HL-60 (cell line): ENCODE measurements around the gene ZBED4.

Source experiments
- DNase-seq, 2 experiments: peaks; one replicate each; pipeline ENCODE4 v3.0.0-alpha.2; 2010 to 2020; ENCODE audit warnings: low read depth in 1 of 2, low spot score in 1 of 2
- H3K27ac ChIP-seq: fragments of 250-450 bp; sonication (Bioruptor Pico); replicated peaks from 2 replicates; pipeline ENCODE4 v1.5.1; 2020; ENCODE audit warnings: mild to moderate bottlenecking, moderate library complexity
- H3K27me3 ChIP-seq: fragments of 250-450 bp; sonication (Bioruptor Pico); 2 replicates; pipeline ENCODE4 v1.5.1; 2021; ENCODE audit warnings: mild to moderate bottlenecking, moderate library complexity; ENCODE audit not compliant: insufficient read depth, poor library complexity, severe bottlenecking
- H3K4me3 ChIP-seq: replicated peaks from 2 replicates; pipeline ENCODE4 v1.5.1; 2011; ENCODE audit warnings: mild to moderate bottlenecking, control low read depth, low read length; ENCODE audit not compliant: insufficient read depth
- GABPA ChIP-seq: IDR thresholded peaks from 2 replicates; pipeline ENCODE4 v1.6.1; 2012; ENCODE audit warnings: low read depth
- POLR2AphosphoS5 ChIP-seq: IDR thresholded peaks from 2 replicates; pipeline ENCODE4 v1.6.1; 2012; ENCODE audit warnings: low read depth
- REST ChIP-seq: IDR thresholded peaks from 2 replicates; pipeline ENCODE4 v1.6.1; 2012; ENCODE audit warnings: low read depth; ENCODE audit not compliant: insufficient replicate concordance
- SPI1 ChIP-seq: IDR thresholded peaks from 2 replicates; pipeline ENCODE4 v1.6.1; 2012; ENCODE audit warnings: low read depth, mild to moderate bottlenecking, borderline replicate concordance
- TF ChIP-seq, protein P1 (sequence below): IDR thresholded peaks from one replicate; pipeline ENCODE4 v1.5.1; 2011; ENCODE audit warnings: low read length, control low read depth, inconsistent platforms; ENCODE audit not compliant: insufficient read depth

The ZBED4 gene

GRCh38 chr22:49824185-49824925, 29.3 kb upstream of the ZBED4 start:
- no peaks in the 10 kb centered on the region for H3K27me3 ChIP-seq
- DNase-seq = no peak
- H3K4me3 ChIP-seq = no peak overlapping the region
- TF ChIP-seq GABPA (no peak), SPI1 (no peak), REST (no peak), POLR2AphosphoS5 (no peak)
- TF ChIP-seq, protein P1, sequence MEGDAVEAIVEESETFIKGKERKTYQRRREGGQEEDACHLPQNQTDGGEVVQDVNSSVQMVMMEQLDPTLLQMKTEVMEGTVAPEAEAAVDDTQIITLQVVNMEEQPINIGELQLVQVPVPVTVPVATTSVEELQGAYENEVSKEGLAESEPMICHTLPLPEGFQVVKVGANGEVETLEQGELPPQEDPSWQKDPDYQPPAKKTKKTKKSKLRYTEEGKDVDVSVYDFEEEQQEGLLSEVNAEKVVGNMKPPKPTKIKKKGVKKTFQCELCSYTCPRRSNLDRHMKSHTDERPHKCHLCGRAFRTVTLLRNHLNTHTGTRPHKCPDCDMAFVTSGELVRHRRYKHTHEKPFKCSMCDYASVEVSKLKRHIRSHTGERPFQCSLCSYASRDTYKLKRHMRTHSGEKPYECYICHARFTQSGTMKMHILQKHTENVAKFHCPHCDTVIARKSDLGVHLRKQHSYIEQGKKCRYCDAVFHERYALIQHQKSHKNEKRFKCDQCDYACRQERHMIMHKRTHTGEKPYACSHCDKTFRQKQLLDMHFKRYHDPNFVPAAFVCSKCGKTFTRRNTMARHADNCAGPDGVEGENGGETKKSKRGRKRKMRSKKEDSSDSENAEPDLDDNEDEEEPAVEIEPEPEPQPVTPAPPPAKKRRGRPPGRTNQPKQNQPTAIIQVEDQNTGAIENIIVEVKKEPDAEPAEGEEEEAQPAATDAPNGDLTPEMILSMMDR = no peak
- H3K27ac ChIP-seq = no peak overlapping the region

- no peaks in the 10 kb centered on the region for H3K27me3 ChIP-seq
- DNase-seq = no peak
- H3K4me3 ChIP-seq = no peak overlapping the region
- H3K27ac ChIP-seq = no peak overlapping the region; the same call in 1 of the 2 replicates
- no peak for TF ChIP-seq POLR2AphosphoS5
- no peak for TF ChIP-seq REST
- TF ChIP-seq, protein P1 = no peak
- TF ChIP-seq SPI1 = no peak
- TF ChIP-seq GABPA = no peak
These were observed 28.7 kb upstream of the ZBED4 start for GRCh38 chr22:49824936-49825335.

- peak overlapping the region; percentile 80; the same call in 1 of the 2 replicates for H3K27ac ChIP-seq
- TF ChIP-seq REST = no peak
- no peak for TF ChIP-seq GABPA
- TF ChIP-seq SPI1 = no peak
- TF ChIP-seq, protein P1 = no peak
- TF ChIP-seq POLR2AphosphoS5 = no peak
- no peaks in the 10 kb centered on the region for H3K27me3 ChIP-seq
- H3K4me3 ChIP-seq = peak overlapping the region; percentile 79
- DNase-seq = no peak
These were observed 28.2 kb upstream of the ZBED4 start for GRCh38 chr22:49825436-49825835.
